ENCODE measurements around the gene CTNNBL1.

CTNNBL1 gene

DNA sequence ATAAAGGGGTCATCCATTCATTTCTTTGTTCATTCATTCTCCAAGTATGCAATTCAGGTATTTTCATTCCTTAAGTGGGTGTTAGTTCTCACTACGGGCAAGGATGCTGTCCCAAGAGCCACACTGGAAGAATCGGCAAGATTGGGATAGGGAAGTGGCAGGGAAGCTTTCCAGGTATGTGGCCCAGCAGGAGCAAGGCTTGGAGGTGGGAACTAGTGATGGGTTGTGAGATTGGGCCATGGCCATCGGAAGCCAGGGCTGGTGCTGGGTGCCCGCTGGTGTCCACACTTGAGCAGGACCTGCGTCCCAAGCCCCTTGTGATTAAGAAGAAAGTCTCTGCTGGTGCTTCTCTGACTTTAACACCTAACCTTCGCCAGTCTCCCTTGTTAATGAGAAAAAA lies 224.2 kb downstream of the CTNNBL1 start:
- Histone ChIP-seq H3K27ac (ENCODE audit: low read length, poor library complexity, severe bottlenecking) (no peak overlapping the region), H3K18ac (ENCODE audit: low read depth in 1 of 2, low read length in 2 of 2) (no peak overlapping the region), H2BK15ac (ENCODE audit: low read depth, poor library complexity, severe bottlenecking) (no peak overlapping the region), H2BK12ac (ENCODE audit: low read length in 2 of 2) (no peak overlapping the region), H3K79me1 (replicated peaks; ENCODE audit: low read length, poor library complexity, severe bottlenecking) (no peaks in the 10 kb centered on the region), H3K9me3 (ENCODE audit: control insufficient read depth, low read length) (no peaks in the 10 kb centered on the region), H4K91ac (ENCODE audit: low read length) (no peak overlapping the region), H2BK5ac (ENCODE audit: low read depth, low read length, poor library complexity, severe bottlenecking) (no peak overlapping the region), H3K36me3 (ENCODE audit: control insufficient read depth in 1 of 2, insufficient read depth in 2 of 2, low read depth in 1 of 2, low read length in 2 of 2) (no peaks in the 10 kb centered on the region), H3K4me1 (ENCODE audit: control insufficient read depth, insufficient read depth, low read depth, low read length) (peaks cover 14% of the 10 kb centered on the region), H2AFZ (ENCODE audit: low read depth, low read length) (no peak overlapping the region), H3K4me3 (ENCODE audit: insufficient read depth in 1 of 2, low read depth in 1 of 2, low read length in 2 of 2) (no peak overlapping the region), H2BK120ac (ENCODE audit: low read depth, low read length) (no peak overlapping the region), H3K14ac (ENCODE audit: low read length in 2 of 2) (no peak overlapping the region), H4K8ac (ENCODE audit: low read length) (no peak overlapping the region), H3K9ac (ENCODE audit: low read length) (no peak overlapping the region), H2AK5ac (ENCODE audit: low read length, severe bottlenecking) (no peak overlapping the region), H3K27me3 (ENCODE audit: control insufficient read depth in 1 of 2, insufficient read depth in 1 of 2, low read length in 2 of 2) (peaks cover 77 to 95% of the 10 kb centered on the region in 2 experiments), H3K4ac (ENCODE audit: low read depth in 1 of 2, low read length in 2 of 2) (no peak overlapping the region), H3K23ac (ENCODE audit: low read length in 2 of 2) (no peak overlapping the region), H3K4me2 (ENCODE audit: low read length, poor library complexity, severe bottlenecking) (no peak overlapping the region)
- no peak for DNase-seq
- 82% methylated on average over 6 of the region's 6 CpGs for WGBS

DNA sequence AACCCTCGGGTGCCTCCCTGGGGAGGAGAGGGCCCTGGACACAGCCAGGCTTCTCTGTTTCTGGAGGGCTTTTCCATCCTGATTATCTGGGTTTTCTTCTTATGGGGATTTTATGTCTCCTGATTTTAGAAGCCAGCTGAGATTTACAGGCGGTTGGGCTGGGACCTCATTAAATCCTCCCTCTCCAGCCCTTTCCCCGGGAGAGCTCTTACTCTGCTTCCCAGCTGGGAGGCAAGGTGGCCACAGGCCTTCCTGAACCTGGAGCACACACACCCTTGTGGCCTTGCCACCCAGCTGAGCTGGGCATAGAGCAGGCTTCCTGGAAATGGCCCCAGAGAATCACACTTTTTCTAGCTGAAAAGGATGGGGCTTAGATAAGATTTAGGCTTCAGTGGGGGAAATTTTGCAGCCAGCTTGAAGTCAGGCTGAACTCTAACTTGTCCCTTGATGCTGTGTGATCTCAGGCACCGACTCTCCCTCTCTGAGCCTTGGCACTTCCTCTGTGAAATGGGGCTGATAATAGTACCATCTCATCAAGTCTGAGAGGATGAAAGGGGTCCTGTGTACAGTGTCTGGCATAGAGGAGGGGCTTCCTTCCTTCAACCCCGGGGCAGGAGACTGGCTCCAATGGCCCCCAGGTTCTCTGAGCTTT lies 225.7 kb downstream of the CTNNBL1 start:
- peaks cover 71 to 92% of the 10 kb centered on the region in 2 experiments for H3K27me3 ChIP-seq (ENCODE audit: control insufficient read depth in 1 of 2, insufficient read depth in 1 of 2, low read length in 2 of 2)
- H3K4me1 ChIP-seq (ENCODE audit: control insufficient read depth, insufficient read depth, low read depth, low read length), result peaks cover 13% of the 10 kb centered on the region
- no peak overlapping the region for H3K4me3 ChIP-seq (ENCODE audit: insufficient read depth in 1 of 2, low read depth in 1 of 2, low read length in 2 of 2)
- no peaks in the 10 kb centered on the region for H3K9me3 ChIP-seq (ENCODE audit: control insufficient read depth, low read length)
- no peak overlapping the region for H2AK5ac ChIP-seq (ENCODE audit: low read length, severe bottlenecking)
- H3K23ac ChIP-seq (ENCODE audit: low read length in 2 of 2), result no peak overlapping the region
- WGBS, result 61% methylated on average over 5 of the region's 5 CpGs
- H3K9ac ChIP-seq (ENCODE audit: low read length), result no peak overlapping the region
- no peaks in the 10 kb centered on the region for H3K79me1 ChIP-seq (replicated peaks; ENCODE audit: low read length, poor library complexity, severe bottlenecking)
- no peak overlapping the region for H3K18ac ChIP-seq (ENCODE audit: low read depth in 1 of 2, low read length in 2 of 2)
- H3K4me2 ChIP-seq (ENCODE audit: low read length, poor library complexity, severe bottlenecking), result no peak overlapping the region
- no peak overlapping the region for H3K4ac ChIP-seq (ENCODE audit: low read depth in 1 of 2, low read length in 2 of 2)
- H2AFZ ChIP-seq (ENCODE audit: low read depth, low read length), result no peak overlapping the region
- H4K91ac ChIP-seq (ENCODE audit: low read length), result no peak overlapping the region
- no peak overlapping the region for H3K14ac ChIP-seq (ENCODE audit: low read length in 2 of 2)
- H4K8ac ChIP-seq (ENCODE audit: low read length), result no peak overlapping the region
- H2BK15ac ChIP-seq (ENCODE audit: low read depth, poor library complexity, severe bottlenecking), result no peak overlapping the region
- H2BK12ac ChIP-seq (ENCODE audit: low read length in 2 of 2), result no peak overlapping the region
- no peaks in the 10 kb centered on the region for H3K36me3 ChIP-seq (ENCODE audit: control insufficient read depth in 1 of 2, insufficient read depth in 2 of 2, low read depth in 1 of 2, low read length in 2 of 2)
- no peak overlapping the region for H2BK5ac ChIP-seq (ENCODE audit: low read depth, low read length, poor library complexity, severe bottlenecking)
- H3K27ac ChIP-seq (ENCODE audit: low read length, poor library complexity, severe bottlenecking), result no peak overlapping the region
- no peak overlapping the region for H2BK120ac ChIP-seq (ENCODE audit: low read depth, low read length)
- no peak for DNase-seq

DNA sequence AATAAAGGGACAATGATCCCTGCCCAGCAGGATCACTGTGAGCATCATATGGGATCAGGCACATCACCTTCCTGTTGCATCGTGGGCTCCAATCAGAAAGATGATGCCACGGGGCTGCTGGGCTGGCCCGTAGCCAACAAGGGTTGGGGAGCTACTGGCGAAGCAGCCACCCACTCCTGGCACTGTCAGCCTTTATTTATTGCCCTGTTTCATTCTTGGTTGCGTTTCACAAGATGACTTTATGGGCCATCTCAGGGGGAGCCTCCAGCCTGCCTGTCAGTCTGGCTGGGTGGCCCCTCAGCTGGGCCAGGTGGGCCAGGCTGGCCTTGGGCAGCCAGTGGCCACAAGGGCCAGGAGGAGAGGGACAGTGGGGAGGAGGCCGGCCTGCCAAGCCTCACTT lies 226.4 kb downstream of the CTNNBL1 start:
- Histone ChIP-seq H2BK120ac (ENCODE audit: low read depth, low read length) (no peak overlapping the region), H3K14ac (ENCODE audit: low read length in 2 of 2) (no peak overlapping the region), H2AFZ (ENCODE audit: low read depth, low read length) (no peak overlapping the region), H3K4ac (ENCODE audit: low read depth in 1 of 2, low read length in 2 of 2) (no peak overlapping the region), H3K36me3 (ENCODE audit: control insufficient read depth in 1 of 2, insufficient read depth in 2 of 2, low read depth in 1 of 2, low read length in 2 of 2) (no peaks in the 10 kb centered on the region), H3K23ac (ENCODE audit: low read length in 2 of 2) (no peak overlapping the region), H3K9me3 (ENCODE audit: control insufficient read depth, low read length) (no peaks in the 10 kb centered on the region), H2BK12ac (ENCODE audit: low read length in 2 of 2) (no peak overlapping the region), H3K27me3 (ENCODE audit: control insufficient read depth in 1 of 2, insufficient read depth in 1 of 2, low read length in 2 of 2) (peaks cover 67 to 91% of the 10 kb centered on the region in 2 experiments), H3K4me1 (ENCODE audit: control insufficient read depth, insufficient read depth, low read depth, low read length) (peaks cover 7% of the 10 kb centered on the region), H2AK5ac (ENCODE audit: low read length, severe bottlenecking) (no peak overlapping the region), H3K4me3 (ENCODE audit: insufficient read depth in 1 of 2, low read depth in 1 of 2, low read length in 2 of 2) (no peak overlapping the region), H3K4me2 (ENCODE audit: low read length, poor library complexity, severe bottlenecking) (no peak overlapping the region), H4K91ac (ENCODE audit: low read length) (no peak overlapping the region), H4K8ac (ENCODE audit: low read length) (no peak overlapping the region), H2BK5ac (ENCODE audit: low read depth, low read length, poor library complexity, severe bottlenecking) (no peak overlapping the region), H3K27ac (ENCODE audit: low read length, poor library complexity, severe bottlenecking) (no peak overlapping the region), H3K9ac (ENCODE audit: low read length) (no peak overlapping the region), H3K79me1 (replicated peaks; ENCODE audit: low read length, poor library complexity, severe bottlenecking) (no peaks in the 10 kb centered on the region), H2BK15ac (ENCODE audit: low read depth, poor library complexity, severe bottlenecking) (no peak overlapping the region), H3K18ac (ENCODE audit: low read depth in 1 of 2, low read length in 2 of 2) (no peak overlapping the region)
- 84% methylated on average over 5 of the region's 6 CpGs for WGBS
- no peak for DNase-seq

DNA sequence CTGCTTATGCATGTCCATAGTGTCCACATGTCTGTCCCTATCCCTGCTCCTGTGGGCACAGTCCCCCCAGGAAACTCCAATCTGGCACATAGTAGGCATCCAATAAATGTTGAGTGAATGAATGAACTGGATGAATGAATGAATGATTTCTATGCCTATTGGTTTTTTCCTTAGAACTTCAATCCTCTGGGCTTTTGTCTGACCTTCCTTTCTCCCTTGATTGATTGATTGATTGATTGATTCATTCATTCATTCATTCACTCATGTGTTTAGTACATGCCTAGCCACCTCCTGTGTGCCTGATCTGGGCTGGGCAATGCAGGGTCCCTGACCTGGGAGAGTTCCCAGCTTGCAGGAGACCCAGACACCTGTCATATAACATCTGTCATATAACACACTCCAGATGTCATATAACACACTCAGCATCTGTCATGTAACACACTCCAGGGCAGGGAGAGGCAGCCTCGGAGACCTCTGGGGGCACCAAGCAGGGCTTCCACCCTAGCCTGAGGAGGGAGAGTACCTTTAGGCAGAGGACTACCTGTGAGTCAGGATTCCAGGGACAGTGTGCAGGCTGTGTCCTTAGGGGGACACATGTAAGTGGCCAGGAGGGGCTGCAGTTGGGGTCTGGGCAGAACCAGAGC lies 227.0 kb downstream of the CTNNBL1 start:
- WGBS, result 24% methylated on average over 1 of the region's 1 CpG
- peaks cover 62 to 91% of the 10 kb centered on the region in 2 experiments for H3K27me3 ChIP-seq (ENCODE audit: control insufficient read depth in 1 of 2, insufficient read depth in 1 of 2, low read length in 2 of 2)
- no peaks in the 10 kb centered on the region for H3K36me3 ChIP-seq (ENCODE audit: control insufficient read depth in 1 of 2, insufficient read depth in 2 of 2, low read depth in 1 of 2, low read length in 2 of 2)
- no peak overlapping the region for H2AK5ac ChIP-seq (ENCODE audit: low read length, severe bottlenecking)
- H4K91ac ChIP-seq (ENCODE audit: low read length), result no peak overlapping the region
- no peak overlapping the region for H2AFZ ChIP-seq (ENCODE audit: low read depth, low read length)
- H3K14ac ChIP-seq (ENCODE audit: low read length in 2 of 2), result no peak overlapping the region
- no peak for DNase-seq
- no peak overlapping the region for H2BK15ac ChIP-seq (ENCODE audit: low read depth, poor library complexity, severe bottlenecking)
- H3K9me3 ChIP-seq (ENCODE audit: control insufficient read depth, low read length), result no peaks in the 10 kb centered on the region
- no peak overlapping the region for H3K4me3 ChIP-seq (ENCODE audit: insufficient read depth in 1 of 2, low read depth in 1 of 2, low read length in 2 of 2)
- no peaks in the 10 kb centered on the region for H3K79me1 ChIP-seq (replicated peaks; ENCODE audit: low read length, poor library complexity, severe bottlenecking)
- no peak overlapping the region for H4K8ac ChIP-seq (ENCODE audit: low read length)
- no peak overlapping the region for H3K9ac ChIP-seq (ENCODE audit: low read length)
- no peak overlapping the region for H2BK12ac ChIP-seq (ENCODE audit: low read length in 2 of 2)
- no peak overlapping the region for H3K27ac ChIP-seq (ENCODE audit: low read length, poor library complexity, severe bottlenecking)
- no peak overlapping the region for H3K4me2 ChIP-seq (ENCODE audit: low read length, poor library complexity, severe bottlenecking)
- no peak overlapping the region for H2BK5ac ChIP-seq (ENCODE audit: low read depth, low read length, poor library complexity, severe bottlenecking)
- no peak overlapping the region for H3K4ac ChIP-seq (ENCODE audit: low read depth in 1 of 2, low read length in 2 of 2)
- no peak overlapping the region for H2BK120ac ChIP-seq (ENCODE audit: low read depth, low read length)
- H3K23ac ChIP-seq (ENCODE audit: low read length in 2 of 2), result no peak overlapping the region
- no peak overlapping the region for H3K18ac ChIP-seq (ENCODE audit: low read depth in 1 of 2, low read length in 2 of 2)
- H3K4me1 ChIP-seq (ENCODE audit: control insufficient read depth, insufficient read depth, low read depth, low read length), result peaks cover 6% of the 10 kb centered on the region

Data from mesenchymal stem cell (in vitro differentiated cells and primary cell).